Smooth muscle cell (in vitro differentiated cells): ENCODE results near the gene SAMD8. TPM values are rescaled to one million over a fixed set of nuclear protein-coding genes. Genes with fewer than 3 reads are reported as not detected.

Experiments used
- DNase-seq: peaks from one replicate; lab custom pipeline; 2025; ENCODE audit not compliant: unreplicated experiment; lab: John Stamatoyannopoulos, UW
- H2AFZ ChIP-seq: fragments of 200-600 bp; sonication (generic); 2 replicates; pipeline ENCODE4 v1.6.0; 2016; ENCODE audit warnings: antibody characterized with exemption, low read depth, mild to moderate bottlenecking
- H3F3A ChIP-seq: fragments of 200-600 bp; sonication (generic); 2 replicates; pipeline ENCODE4 v1.6.0; 2017; ENCODE audit warnings: antibody characterized with exemption, low read depth
- H3K27ac ChIP-seq: fragments of 200-600 bp; sonication (generic); 2 replicates; pipeline ENCODE4 v1.5.1; 2016; ENCODE audit warnings: low read depth, mild to moderate bottlenecking
- H3K27me3 ChIP-seq: fragments of 200-600 bp; sonication (generic); 2 replicates; pipeline ENCODE4 v1.6.1; 2016; ENCODE audit warnings: low read depth, mild to moderate bottlenecking
- H3K36me3 ChIP-seq: fragments of 200-600 bp; sonication (generic); 2 replicates; pipeline ENCODE4 v1.5.1; 2016; ENCODE audit warnings: low read depth
- H3K4me1 ChIP-seq: fragments of 200-600 bp; sonication (generic); 2 replicates; pipeline ENCODE4 v1.5.1; 2016; ENCODE audit warnings: low read depth
- H3K4me2 ChIP-seq: fragments of 200-600 bp; sonication (generic); 2 replicates; pipeline ENCODE4 v1.6.0; 2016; ENCODE audit warnings: mild to moderate bottlenecking
- H3K4me3 ChIP-seq: fragments of 200-600 bp; sonication (generic); 2 replicates; pipeline ENCODE4 v1.5.1; 2016; ENCODE audit warnings: mild to moderate bottlenecking
- H3K79me2 ChIP-seq: fragments of 200-600 bp; sonication (generic); 2 replicates; pipeline ENCODE4 v1.6.0; 2016; ENCODE audit warnings: low read depth, mild to moderate bottlenecking
- H3K9ac ChIP-seq: fragments of 200-600 bp; sonication (generic); 2 replicates; pipeline ENCODE4 v1.6.0; 2016; ENCODE audit warnings: low read depth
- H3K9me3 ChIP-seq: fragments of 200-600 bp; sonication (generic); replicated peaks from 2 replicates; pipeline ENCODE4 v1.5.1; 2016; ENCODE audit warnings: low read depth
- H4K20me1 ChIP-seq: fragments of 200-600 bp; sonication (generic); 2 replicates; pipeline ENCODE4 v1.6.0; 2016; ENCODE audit warnings: low read depth
- WGBS: methylation state at CpG from one replicate; pipeline ENCODE4 v1.1.7; 2016; ENCODE audit warnings: low lambda C conversion rate; 5-methylcytosine and 5-hydroxymethylcytosine counted together
- polyA plus RNA-seq: library from polyadenylated mRNA; unstranded; fragments of >200 nt; fragmentation: Nextera tagmentation; extraction: Ambion mirVana; gene quantifications from 2 replicates; pipeline ENCODE4 v1.2.1, GENCODE V29; 2016
- total RNA-seq: library from RNA; depleted of rRNA; stranded (reverse); fragments of >200 nt; gene quantifications from 2 replicates; pipeline ENCODE4 v1.2.3, GENCODE V29; 2014
- TF ChIP-seq, protein P1 (sequence below): fragments of 200-600 bp; sonication (generic); IDR thresholded peaks from 2 replicates; pipeline ENCODE4 v1.5.1; 2017; ENCODE audit warnings: borderline replicate concordance, mild to moderate bottlenecking, antibody characterized with exemption; ENCODE audit not compliant: insufficient read depth, poor library complexity, severe bottlenecking

SAMD8 gene
- total and polyA plus RNA-seq, 2 experiments from 2014 or later = 7.4 to 30.1 TPM

DNA sequence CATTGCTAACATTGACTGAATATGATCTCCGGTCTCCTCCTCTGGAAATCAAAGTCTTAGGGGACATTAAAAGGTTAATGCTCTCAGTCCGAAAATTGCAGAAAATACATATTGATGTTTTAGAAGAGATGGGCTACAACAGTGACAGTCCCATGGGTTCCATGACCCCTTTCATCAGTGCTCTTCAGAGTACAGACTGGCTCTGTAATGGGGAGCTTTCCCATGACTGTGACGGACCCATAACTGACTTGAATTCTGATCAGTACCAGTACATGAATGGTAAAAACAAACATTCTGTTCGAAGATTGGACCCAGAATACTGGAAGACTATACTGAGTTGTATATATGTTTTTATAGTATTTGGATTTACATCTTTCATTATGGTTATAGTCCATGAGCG is 39.2 kb downstream of the SAMD8 start:
- Histone ChIP-seq H3K27ac (no peak overlapping the region), H3F3A (no peaks in the 10 kb centered on the region), H3K4me1 (no peaks in the 10 kb centered on the region), H3K4me3 (no peak overlapping the region), H3K27me3 (no peaks in the 10 kb centered on the region), H2AFZ (no peak overlapping the region), H3K79me2 (peaks cover 55% of the 10 kb centered on the region), H3K4me2 (no peak overlapping the region), H3K36me3 (no peaks in the 10 kb centered on the region), H3K9me3 (no peaks in the 10 kb centered on the region), H3K9ac (no peak overlapping the region), H4K20me1 (peaks cover 43% of the 10 kb centered on the region)
- 98% methylated on average over 5 of the region's 5 CpGs for WGBS
- no peak for DNase-seq
- TF ChIP-seq, protein P1, sequence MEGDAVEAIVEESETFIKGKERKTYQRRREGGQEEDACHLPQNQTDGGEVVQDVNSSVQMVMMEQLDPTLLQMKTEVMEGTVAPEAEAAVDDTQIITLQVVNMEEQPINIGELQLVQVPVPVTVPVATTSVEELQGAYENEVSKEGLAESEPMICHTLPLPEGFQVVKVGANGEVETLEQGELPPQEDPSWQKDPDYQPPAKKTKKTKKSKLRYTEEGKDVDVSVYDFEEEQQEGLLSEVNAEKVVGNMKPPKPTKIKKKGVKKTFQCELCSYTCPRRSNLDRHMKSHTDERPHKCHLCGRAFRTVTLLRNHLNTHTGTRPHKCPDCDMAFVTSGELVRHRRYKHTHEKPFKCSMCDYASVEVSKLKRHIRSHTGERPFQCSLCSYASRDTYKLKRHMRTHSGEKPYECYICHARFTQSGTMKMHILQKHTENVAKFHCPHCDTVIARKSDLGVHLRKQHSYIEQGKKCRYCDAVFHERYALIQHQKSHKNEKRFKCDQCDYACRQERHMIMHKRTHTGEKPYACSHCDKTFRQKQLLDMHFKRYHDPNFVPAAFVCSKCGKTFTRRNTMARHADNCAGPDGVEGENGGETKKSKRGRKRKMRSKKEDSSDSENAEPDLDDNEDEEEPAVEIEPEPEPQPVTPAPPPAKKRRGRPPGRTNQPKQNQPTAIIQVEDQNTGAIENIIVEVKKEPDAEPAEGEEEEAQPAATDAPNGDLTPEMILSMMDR = no peak

DNA sequence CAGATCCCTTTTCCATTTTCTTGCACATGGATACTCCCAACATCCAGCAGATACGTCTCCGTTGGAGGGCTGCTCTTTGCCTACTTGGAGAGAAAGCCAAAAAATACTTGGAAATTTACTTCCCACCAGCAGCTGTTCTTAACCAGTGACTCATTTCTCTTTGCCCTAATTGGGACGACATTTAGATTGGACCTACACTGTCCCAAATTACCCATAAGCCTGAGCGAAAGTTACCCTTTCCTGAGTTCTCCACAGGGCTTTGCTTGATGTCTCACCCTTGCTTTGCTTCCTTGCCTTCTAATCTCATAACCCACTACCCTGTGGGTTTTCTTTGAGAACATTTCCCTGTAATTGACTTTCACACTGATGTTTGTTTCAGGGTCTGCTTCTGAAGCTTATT is 48.1 kb downstream of the SAMD8 start:
- no peak overlapping the region for H3K4me2 ChIP-seq

DNA sequence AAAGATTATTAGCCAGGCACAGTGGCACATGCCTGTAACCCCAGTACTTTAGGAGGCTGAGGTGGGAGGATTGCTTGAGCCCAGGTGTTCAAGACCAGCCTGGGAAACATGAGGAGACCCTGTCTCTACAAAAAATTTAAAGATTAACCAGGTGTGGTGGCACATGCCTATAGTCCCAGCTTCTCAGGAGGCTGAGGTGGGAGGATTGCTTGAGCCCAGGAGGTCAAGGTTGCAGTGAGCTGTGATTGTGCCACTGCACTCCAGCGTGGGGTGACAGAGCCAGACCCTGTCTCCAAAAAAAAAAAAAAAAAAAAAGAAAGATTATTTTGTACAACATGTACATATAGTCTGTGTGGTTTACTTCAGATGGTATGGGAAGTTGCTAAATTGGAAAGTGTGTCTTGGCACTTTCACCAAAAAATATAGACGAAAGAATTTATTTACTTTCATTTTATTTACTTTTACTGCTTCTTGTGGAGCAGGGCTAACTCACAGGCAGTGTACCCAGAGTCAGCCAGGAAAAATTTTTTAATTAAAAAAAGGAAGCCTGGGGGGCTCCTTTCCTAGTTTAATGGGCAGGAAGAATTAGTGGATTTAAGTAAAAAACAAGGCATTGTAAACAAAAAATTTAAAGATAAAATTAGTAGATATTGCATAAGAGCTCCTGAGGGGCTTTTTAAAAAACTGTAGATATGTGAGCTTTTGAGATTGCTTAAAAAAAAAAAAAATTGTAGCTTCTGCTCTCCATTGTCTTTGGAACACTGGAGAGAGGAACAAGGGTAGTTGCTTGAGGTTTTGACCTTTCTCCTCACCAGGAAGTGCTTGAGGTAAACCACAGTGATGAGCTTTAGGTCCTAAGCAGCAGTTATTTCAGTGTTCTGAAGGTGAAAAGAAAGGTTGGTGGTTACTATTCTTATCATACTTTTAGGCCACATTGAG is 54.5 kb downstream of the SAMD8 start:
- no peaks in the 10 kb centered on the region for H3K9me3 ChIP-seq
- no peak overlapping the region for H3K27ac ChIP-seq
- H3K79me2 ChIP-seq = peaks cover 22% of the 10 kb centered on the region
- no peak overlapping the region for H2AFZ ChIP-seq
- peaks cover 76% of the 10 kb centered on the region for H4K20me1 ChIP-seq
- no peak overlapping the region for H3K9ac ChIP-seq
- H3K4me2 ChIP-seq = no peak overlapping the region
- H3K27me3 ChIP-seq = no peaks in the 10 kb centered on the region
- H3K4me1 ChIP-seq = no peaks in the 10 kb centered on the region
- WGBS = 99% methylated on average over 2 of the region's 2 CpGs
- DNase-seq = no peak
- TF ChIP-seq, protein P1 = no peak
- no peaks in the 10 kb centered on the region for H3K36me3 ChIP-seq
- no peaks in the 10 kb centered on the region for H3F3A ChIP-seq
- no peak overlapping the region for H3K4me3 ChIP-seq

More for the DNA sequence above, 48.1 kb downstream of the SAMD8 start:
- no peak overlapping the region for H3K27ac ChIP-seq
- no peak overlapping the region for H2AFZ ChIP-seq
- H4K20me1 ChIP-seq = peaks cover 82% of the 10 kb centered on the region
- no peaks in the 10 kb centered on the region for H3K4me1 ChIP-seq
- no peak overlapping the region for H3K9ac ChIP-seq
- WGBS = 65% methylated on average over 4 of the region's 4 CpGs
- DNase-seq = no peak
- no peaks in the 10 kb centered on the region for H3F3A ChIP-seq
- H3K79me2 ChIP-seq = peaks cover 55% of the 10 kb centered on the region
- H3K4me3 ChIP-seq = no peak overlapping the region
- no peaks in the 10 kb centered on the region for H3K9me3 ChIP-seq
- no peaks in the 10 kb centered on the region for H3K27me3 ChIP-seq
- TF ChIP-seq, protein P1 = no peak
- H3K36me3 ChIP-seq = no peaks in the 10 kb centered on the region

DNA sequence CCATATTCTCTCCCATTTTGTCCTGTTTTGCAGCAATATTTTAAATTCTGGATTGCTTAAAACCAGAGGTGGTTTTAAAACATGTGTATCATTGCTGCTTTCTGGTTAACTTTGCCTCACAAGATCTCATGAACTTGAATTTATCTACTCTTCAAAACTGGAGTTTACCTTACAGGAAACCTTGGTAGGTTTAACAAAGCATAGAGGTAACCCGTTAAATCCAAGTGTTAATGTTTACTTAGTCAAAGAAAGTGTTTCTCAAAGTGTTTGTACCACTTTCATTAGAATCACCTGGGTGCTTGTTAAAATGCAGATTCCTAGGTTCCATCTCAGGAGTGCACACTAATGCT is 55.1 kb downstream of the SAMD8 start:
- no peak for DNase-seq

More for the DNA sequence above, 55.1 kb downstream of the SAMD8 start:
- H3K4me1 ChIP-seq = no peaks in the 10 kb centered on the region
- peaks cover 2% of the 10 kb centered on the region for H3K36me3 ChIP-seq
- no peaks in the 10 kb centered on the region for H3F3A ChIP-seq
- peaks cover 73% of the 10 kb centered on the region for H4K20me1 ChIP-seq
- no peak overlapping the region for H3K9ac ChIP-seq
- 90% methylated on average over 1 of the region's 1 CpG for WGBS
- TF ChIP-seq, protein P1 = no peak
- no peak overlapping the region for H3K27ac ChIP-seq
- H3K9me3 ChIP-seq = no peaks in the 10 kb centered on the region
- no peak overlapping the region for H3K4me3 ChIP-seq
- no peaks in the 10 kb centered on the region for H3K27me3 ChIP-seq
- no peak overlapping the region for H2AFZ ChIP-seq
- peaks cover 16% of the 10 kb centered on the region for H3K79me2 ChIP-seq
- H3K4me2 ChIP-seq = no peak overlapping the region
